ACC112 (cell line): ENCODE measurements around the gene RBM20.

Experiments
- H2AFZ ChIP-seq: fragments of 200-600 bp; sonication (generic); one replicate; pipeline ENCODE4 v1.6.0; 2017; ENCODE audit warnings: antibody characterized with exemption, low read length; ENCODE audit not compliant: unreplicated experiment
- H3K27ac ChIP-seq: fragments of 200-600 bp; sonication (generic); 2 replicates; pipeline ENCODE4 v1.5.1; 2014; ENCODE audit warnings: low read depth, mild to moderate bottlenecking, antibody characterized with exemption, low read length, moderate library complexity
- H3K27me3 ChIP-seq: fragments of 200-600 bp; sonication (generic); 2 replicates; pipeline ENCODE4 v1.6.1; 2014; ENCODE audit warnings: mild to moderate bottlenecking, antibody characterized with exemption, low read length, moderate library complexity, mixed read lengths; ENCODE audit not compliant: insufficient read depth
- H3K36me3 ChIP-seq: fragments of 200-600 bp; sonication (generic); 2 replicates; pipeline ENCODE4 v1.6.1; 2016; ENCODE audit warnings: mild to moderate bottlenecking, antibody characterized with exemption, low read length, moderate library complexity, mixed read lengths; ENCODE audit not compliant: insufficient read depth
- H3K4me1 ChIP-seq: fragments of 200-600 bp; sonication (generic); one replicate; pipeline ENCODE4 v1.6.1; 2016; ENCODE audit warnings: low read length, mixed read lengths; ENCODE audit not compliant: insufficient read depth, unreplicated experiment, control insufficient read depth
- H3K4me3 ChIP-seq: fragments of 200-600 bp; sonication (generic); 2 replicates; pipeline ENCODE4 v1.5.1; 2014; ENCODE audit warnings: mild to moderate bottlenecking, low read depth, low read length
- H3K79me2 ChIP-seq: fragments of 200-600 bp; sonication (generic); one replicate; pipeline ENCODE4 v1.6.0; 2016; ENCODE audit warnings: low read length; ENCODE audit not compliant: control insufficient read depth, unreplicated experiment, insufficient read depth

Gene RBM20

GRCh38 chr10:110625951-110626855, 17.9 kb upstream of the RBM20 start:
- Histone ChIP-seq H3K4me3 (no peak overlapping the region), H3K27me3 (peaks cover 6% of the 10 kb centered on the region; the same call in 1 of the 2 replicates), H3K79me2 (no peaks in the 10 kb centered on the region), H3K36me3 (no peaks in the 10 kb centered on the region), H2AFZ (no peak overlapping the region), H3K4me1 (no peaks in the 10 kb centered on the region), H3K27ac (no peak overlapping the region)

- Histone ChIP-seq H3K4me1 (no peaks in the 10 kb centered on the region), H3K36me3 (no peaks in the 10 kb centered on the region), H3K4me3 (no peak overlapping the region), H3K79me2 (no peaks in the 10 kb centered on the region), H3K27ac (no peak overlapping the region), H2AFZ (no peak overlapping the region), H3K27me3 (peaks cover 6% of the 10 kb centered on the region; the same call in 1 of the 2 replicates)
These were observed 16.0 kb upstream of the RBM20 start for GRCh38 chr10:110628161-110628560.

DNA sequence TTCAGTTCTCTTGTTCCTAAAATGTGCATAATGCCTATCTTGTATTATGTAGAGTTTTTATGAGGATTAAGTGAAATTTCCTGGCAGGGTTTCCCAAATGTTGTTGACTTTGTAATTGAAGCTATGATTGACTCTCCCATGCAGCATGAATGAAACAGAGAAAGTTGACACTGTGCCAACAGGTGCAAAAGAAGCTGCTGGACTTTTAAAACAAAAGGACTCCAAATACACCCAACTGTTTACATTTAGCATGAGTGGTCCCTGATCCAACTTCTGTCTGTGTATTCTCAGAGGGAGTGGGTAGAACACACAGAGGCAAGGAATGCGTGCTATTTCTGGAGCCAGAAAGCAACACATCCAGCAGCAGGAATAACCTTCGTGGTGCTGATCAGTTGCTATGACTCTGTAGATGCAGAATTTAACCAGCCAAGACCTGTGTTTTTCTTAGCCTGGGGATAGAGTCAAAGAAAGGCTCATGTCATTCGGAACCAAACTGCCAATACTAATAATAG, 14.4 kb upstream of the RBM20 start:
- H3K4me3 ChIP-seq: no peak overlapping the region
- H3K27me3 ChIP-seq: peaks cover 6% of the 10 kb centered on the region; the same call in 1 of the 2 replicates
- H3K79me2 ChIP-seq: no peaks in the 10 kb centered on the region
- no peak overlapping the region for H2AFZ ChIP-seq
- no peaks in the 10 kb centered on the region for H3K4me1 ChIP-seq
- H3K27ac ChIP-seq: no peak overlapping the region
- no peaks in the 10 kb centered on the region for H3K36me3 ChIP-seq

- Histone ChIP-seq H3K27me3 (peaks cover 6% of the 10 kb centered on the region; the same call in 1 of the 2 replicates), H2AFZ (no peak overlapping the region), H3K27ac (no peak overlapping the region), H3K4me1 (peaks cover 2% of the 10 kb centered on the region), H3K4me3 (no peak overlapping the region), H3K36me3 (no peaks in the 10 kb centered on the region), H3K79me2 (no peaks in the 10 kb centered on the region)
These were observed 12.2 kb upstream of the RBM20 start for GRCh38 chr10:110631934-110632333.

- H3K4me1 ChIP-seq: peaks cover 3% of the 10 kb centered on the region
- no peak overlapping the region for H3K4me3 ChIP-seq
- peaks cover 6% of the 10 kb centered on the region; the same call in 1 of the 2 replicates for H3K27me3 ChIP-seq
- H2AFZ ChIP-seq: no peak overlapping the region
- no peaks in the 10 kb centered on the region for H3K79me2 ChIP-seq
- no peak overlapping the region for H3K27ac ChIP-seq
- H3K36me3 ChIP-seq: no peaks in the 10 kb centered on the region
These were observed 11.4 kb upstream of the RBM20 start for GRCh38 chr10:110632591-110633215.

DNA sequence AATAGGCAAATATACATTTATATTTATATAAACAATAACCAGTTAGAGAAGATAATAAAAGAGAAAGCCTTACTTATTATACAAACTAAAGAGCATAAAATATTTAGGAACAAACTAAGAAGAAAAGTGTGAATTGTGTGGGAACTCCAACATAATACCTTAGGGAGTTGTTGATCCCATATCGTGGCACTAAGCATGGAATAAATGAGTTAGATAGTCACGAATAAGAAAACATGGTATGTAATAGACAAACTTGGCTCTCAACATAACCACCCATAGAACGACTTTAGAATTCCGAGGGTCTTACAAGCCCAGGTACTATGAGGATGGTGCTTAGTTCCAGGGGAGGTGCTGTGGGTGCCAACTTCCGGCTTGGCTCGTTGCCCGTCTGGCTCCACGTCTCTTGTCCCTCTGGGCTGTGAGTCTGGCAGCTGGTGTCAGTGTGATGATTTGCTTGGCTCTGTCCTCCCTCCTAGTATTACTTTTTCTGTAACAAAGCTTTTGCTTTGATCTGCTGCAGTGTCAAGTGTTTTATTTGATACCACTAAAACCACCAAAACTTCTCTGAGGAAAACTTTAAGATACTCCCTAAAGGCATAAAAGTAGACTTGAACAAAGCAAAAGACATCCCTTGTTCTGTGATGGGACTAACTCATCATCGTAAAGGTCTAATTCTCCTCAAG, 9.5 kb upstream of the RBM20 start:
- no peak overlapping the region for H2AFZ ChIP-seq
- no peaks in the 10 kb centered on the region for H3K79me2 ChIP-seq
- H3K27ac ChIP-seq: no peak overlapping the region
- no peaks in the 10 kb centered on the region for H3K27me3 ChIP-seq
- H3K4me3 ChIP-seq: no peak overlapping the region
- H3K4me1 ChIP-seq: peaks cover 3% of the 10 kb centered on the region
- no peaks in the 10 kb centered on the region for H3K36me3 ChIP-seq

GRCh38 chr10:110636572-110636931, 7.6 kb upstream of the RBM20 start:
- Histone ChIP-seq H2AFZ (no peak overlapping the region), H3K4me3 (no peak overlapping the region), H3K4me1 (peaks cover 8% of the 10 kb centered on the region), H3K27me3 (peaks cover 2% of the 10 kb centered on the region; the same call in 1 of the 2 replicates), H3K79me2 (no peaks in the 10 kb centered on the region), H3K27ac (no peak overlapping the region), H3K36me3 (no peaks in the 10 kb centered on the region)

GRCh38 chr10:110636932-110637557, 7.1 kb upstream of the RBM20 start:
- Histone ChIP-seq H3K4me1 (peaks cover 8% of the 10 kb centered on the region), H3K36me3 (no peaks in the 10 kb centered on the region), H3K27ac (no peak overlapping the region), H3K27me3 (peaks cover 7% of the 10 kb centered on the region), H3K79me2 (no peaks in the 10 kb centered on the region), H3K4me3 (no peak overlapping the region), H2AFZ (no peak overlapping the region)

DNA sequence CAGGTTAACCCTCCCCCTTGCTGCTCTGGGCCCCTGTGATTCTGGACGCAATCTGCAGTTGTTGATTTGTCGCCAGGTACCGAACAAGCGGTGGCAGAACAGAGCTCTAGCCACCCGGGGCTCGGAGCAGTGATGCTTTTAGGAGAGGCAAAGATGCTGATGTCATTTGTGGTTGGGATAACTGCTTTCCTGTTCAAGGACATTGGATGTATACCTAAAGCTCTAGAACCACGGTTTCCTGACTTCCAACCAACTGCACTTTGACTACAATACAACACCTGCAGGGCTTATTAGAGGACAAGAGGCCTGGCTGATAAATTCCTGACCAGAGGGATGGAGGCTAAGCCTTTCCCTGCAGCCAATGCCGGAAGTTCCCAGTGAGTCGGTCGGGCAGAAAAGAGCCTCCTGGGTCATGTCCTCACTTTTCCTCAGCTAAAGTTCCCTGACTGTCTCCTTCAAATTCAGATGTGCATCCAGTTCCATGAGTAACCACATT, 6.5 kb upstream of the RBM20 start:
- Histone ChIP-seq H3K4me1 (peaks cover 8% of the 10 kb centered on the region), H3K27me3 (peaks cover 12% of the 10 kb centered on the region), H3K79me2 (no peaks in the 10 kb centered on the region), H3K4me3 (no peak overlapping the region), H3K36me3 (no peaks in the 10 kb centered on the region), H2AFZ (no peak overlapping the region), H3K27ac (no peak overlapping the region)

DNA sequence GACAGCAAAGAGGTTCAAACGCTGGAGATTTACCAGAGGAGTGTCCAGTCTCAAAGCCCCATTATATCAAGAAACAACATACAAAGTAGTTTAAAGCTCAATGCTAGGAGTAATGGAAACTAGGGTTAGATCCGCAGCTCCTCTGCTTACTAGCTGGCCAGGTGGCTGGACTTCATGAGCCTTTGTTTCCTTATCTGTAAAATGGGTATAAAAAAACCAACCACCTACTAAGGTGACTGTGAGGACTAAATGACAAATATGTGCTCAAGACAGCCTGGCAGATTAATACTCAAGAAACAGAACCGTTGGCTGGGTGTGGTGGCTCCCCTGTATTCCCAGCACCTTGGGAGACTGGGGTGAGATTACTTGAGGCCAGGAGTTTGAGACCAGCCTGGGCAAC, 5.8 kb upstream of the RBM20 start:
- Histone ChIP-seq H3K4me1 (peaks cover 8% of the 10 kb centered on the region), H3K36me3 (no peaks in the 10 kb centered on the region), H3K79me2 (no peaks in the 10 kb centered on the region), H3K27ac (no peak overlapping the region), H2AFZ (no peak overlapping the region), H3K4me3 (no peak overlapping the region), H3K27me3 (peaks cover 20% of the 10 kb centered on the region)
